RKO (cell line): ENCODE data around the gene PAXX.
"Not testable (repeated sequence)": the region's sequence is repeated elsewhere in the genome, so short reads cannot be mapped to it uniquely, and the experiment has no call there.

Experiments used
- DNase-seq: peaks from one replicate; pipeline ENCODE4 v3.0.0-alpha.2; 2016; ENCODE audit warnings: low spot score

PAXX gene

DNA sequence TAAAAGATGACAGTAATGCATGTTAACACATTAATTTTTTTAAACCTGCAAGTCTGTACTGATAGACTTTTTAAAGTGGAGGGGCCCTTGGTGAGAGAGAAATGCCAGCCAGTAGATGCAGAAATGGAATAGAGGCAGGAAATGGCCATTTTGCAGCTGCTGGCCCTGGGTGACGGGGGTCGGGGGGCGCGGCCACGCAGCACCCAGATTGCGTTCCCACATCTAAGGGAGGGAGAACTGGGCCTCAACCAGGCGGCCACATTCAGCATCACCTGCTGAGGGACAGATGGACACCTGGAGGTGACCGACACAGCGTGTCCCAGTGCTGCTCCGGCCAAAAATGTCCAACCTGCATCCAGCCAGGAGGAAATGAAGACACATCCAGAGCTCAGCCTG lies 10.4 kb downstream of the PAXX start:
- no peak for DNase-seq

DNA sequence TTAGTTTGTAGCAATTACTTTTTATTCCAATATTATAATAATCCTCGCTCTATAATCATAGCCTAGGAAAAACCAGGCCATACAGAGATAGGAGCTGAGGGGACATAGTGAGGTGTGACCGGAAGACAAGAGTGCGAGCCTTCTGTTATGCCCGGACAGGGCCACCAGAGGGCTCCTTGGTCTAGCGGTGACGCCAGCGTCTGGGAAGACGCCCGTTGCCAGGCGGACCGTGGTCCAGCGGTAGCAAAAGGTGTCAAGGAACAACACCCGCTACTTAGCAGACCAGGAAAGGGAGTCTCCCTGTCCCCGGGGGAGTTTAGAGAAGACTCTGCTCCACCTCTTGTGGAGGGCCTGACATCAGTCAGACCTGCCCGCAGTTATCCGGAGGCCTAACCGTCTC lies 12.1 kb downstream of the PAXX start:
- DNase-seq = not testable (repeated sequence)

DNA sequence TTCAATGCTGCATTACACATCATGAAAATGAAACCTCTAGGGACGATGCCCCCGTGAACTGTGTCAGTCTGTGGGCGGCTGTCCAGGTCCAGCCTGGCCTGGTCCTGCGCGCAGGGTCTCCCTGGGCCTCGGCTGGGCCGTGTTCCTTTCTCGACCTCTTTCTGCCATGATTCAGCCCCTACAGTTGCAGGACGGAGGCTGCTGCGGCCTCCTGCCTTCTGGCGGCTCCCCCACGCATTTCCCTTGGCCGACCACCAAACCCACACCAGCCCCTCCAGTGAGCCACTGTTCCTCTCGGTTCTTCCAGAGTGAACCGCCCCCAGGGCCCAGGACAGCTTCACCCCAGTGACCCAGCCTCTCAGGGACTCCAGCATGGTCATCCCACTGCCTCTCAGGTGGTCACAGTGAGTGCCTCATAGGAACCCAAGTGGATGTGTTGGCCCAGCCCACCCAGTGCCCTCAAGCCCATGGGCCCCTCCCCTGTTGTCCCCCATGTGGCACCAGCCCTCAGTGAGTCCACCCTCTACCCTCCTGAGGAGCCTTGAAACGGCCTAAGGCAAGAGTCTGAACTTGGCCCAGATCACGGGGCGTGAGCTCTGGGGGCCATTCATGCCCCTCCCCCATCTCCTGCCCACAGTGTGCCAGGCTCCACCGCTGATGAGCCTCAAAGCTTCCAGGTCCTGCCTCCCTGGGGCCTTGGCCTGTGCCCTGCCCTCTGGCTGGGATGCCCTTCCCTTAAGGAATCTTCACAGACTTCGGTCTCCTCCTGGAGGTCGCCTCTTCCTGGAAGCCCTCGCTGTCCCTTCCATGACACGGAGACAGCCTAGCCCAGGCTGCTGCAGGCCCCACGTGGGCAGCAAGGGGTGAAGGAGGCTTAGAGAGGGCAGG lies 14.1 kb downstream of the PAXX start:
- no peak for DNase-seq

DNA sequence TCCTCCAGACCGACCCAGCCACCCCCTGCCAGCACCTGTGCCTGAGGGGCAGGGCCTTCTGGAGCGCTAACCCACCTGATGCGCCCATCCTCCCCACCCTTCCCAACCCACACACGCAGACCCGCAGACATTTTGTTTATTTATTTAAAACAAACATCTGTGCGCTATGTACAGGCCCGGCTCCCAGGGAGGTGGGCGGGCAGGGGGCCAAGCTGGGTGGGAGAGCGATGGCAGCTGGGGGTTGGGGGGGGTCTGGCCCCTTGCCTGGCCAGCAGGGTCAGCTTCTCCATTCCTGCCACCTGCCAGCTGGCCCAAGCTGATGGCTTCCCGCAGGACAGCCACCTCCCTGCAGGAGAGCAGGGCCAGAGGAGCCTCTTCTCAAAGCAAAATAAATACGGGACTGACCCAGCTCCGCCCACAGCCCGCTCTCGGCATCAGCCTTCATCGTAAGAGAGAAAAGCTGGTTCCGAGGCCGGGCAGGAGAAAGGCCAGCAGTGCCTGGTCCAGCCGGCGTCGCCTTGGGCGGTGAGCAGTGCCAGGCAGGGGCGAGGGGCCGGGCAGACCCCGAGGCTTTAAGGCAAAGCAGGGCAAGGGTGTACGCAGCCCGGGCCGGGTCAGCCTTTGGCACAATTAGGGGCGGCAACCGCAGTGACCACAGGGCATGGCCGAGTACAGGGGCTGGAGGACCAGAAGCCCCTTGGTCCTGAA lies 15.0 kb downstream of the PAXX start:
- DNase-seq = no peak

DNA sequence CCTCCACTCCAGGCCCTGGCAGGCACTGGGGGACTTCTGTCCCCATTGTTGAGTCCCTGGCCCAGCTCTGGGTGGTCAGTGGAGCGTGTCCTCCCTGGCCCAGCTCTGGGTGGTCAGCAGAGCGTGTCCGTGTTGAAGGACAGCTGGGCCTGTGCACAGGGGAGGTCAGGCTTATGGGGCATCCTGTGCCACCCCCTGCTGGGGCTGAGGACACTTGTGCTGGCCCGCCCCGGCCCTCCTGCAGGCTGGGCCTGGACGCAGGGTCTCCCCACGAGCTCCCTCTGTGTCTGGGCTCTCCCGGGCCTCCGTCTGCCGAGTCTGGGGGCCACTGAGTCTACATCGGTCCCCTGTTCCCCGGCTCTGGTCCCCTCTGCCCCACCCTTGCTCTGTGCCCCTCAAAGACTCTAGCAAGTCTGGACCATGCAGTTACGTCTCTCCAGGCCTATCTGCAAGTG lies 15.6 kb downstream of the PAXX start:
- DNase-seq = no peak

- no peak for DNase-seq
These were observed 16.1 kb downstream of the PAXX start for GRCh38 chr9:137008312-137008711.

GRCh38 chr9:137009217-137009616 lies 17.0 kb downstream of the PAXX start:
- no peak for DNase-seq

- no peak for DNase-seq
These were observed 17.9 kb downstream of the PAXX start for GRCh38 chr9:137009938-137010732.

GRCh38 chr9:137011156-137011555 lies 18.9 kb downstream of the PAXX start:
- no peak for DNase-seq

GRCh38 chr9:137011907-137012675 lies 19.9 kb downstream of the PAXX start:
- DNase-seq = no peak

DNA sequence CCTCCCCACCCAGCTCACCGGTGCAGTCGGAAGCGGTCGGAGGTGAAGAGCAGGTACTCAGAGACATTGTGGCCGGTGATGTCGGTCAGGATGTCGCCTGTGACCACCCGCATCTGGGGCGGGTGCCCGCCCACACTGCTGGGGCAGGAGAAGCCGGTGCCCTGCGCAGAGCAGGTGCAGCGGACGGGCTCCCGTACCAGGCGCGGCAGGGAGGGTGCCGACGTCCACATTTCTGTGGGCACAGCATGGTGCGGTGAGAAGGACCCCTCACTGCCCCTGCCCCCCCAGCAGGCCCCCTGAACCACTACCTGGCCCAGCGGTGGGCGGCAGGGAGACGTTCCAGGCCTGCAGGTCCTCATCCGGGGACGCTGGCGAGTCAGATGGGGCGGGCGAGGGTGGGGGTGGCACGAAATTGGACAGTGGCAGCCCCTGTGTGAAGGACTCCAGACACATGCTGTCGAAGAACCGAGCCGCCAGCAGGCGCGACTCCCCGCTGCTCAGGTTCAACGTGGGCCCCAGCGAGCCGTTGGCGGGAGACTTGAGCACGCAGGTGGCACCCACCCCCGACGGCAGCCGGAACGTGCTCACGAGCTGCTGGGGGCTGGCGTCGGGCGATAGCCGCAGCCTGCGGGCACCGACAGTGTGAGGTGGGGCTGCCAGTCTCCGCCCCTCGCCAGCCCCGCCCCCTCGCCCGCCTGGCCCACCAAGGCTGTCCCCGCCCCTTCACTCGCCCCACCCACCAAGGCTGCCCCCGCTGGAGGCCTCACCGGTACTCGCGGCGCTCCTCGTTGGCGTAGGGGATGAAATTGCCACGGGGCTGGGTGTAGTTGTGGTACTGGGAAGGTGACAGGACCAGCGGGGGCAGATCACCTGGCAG lies 20.7 kb downstream of the PAXX start:
- DNase-seq = no peak

DNA sequence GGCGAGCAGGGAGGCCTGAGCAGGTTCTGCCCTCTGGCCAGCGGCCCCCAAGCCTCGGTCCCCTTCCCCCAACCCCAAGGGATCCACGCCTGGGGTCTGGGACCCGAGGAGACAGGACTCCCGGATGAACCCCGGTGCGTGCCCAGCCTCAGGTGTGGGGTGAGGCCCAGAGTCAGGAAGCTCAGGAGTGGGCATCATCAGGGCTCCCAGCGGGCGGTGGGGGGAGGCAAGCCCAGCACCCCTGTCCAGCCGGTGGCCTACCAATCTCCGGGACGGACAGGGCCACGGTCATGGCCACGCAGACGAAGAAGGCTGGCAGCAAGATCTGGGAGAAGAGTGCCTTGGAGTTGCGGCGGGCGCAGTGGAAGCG lies 21.3 kb downstream of the PAXX start:
- no peak for DNase-seq

DNA sequence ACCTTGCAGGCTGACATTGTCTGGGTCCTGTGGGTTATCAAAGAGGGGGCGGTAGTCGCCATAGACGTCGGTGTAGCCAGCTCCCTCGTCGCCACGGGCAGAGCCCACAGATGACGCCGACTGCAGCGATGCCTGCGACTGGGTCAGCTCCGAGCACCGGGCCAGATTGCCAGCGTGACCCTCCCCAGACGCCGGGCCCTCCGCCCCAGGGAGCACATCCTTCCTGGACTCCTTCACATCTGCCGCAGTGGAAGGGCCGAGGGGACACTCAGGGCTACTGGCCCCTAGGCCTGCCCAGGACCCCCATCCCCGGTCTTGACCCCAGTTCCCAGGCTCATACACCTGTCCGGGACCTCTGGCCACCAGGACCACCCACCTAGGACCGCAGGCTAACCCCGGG lies 21.9 kb downstream of the PAXX start:
- DNase-seq = no peak

DNA sequence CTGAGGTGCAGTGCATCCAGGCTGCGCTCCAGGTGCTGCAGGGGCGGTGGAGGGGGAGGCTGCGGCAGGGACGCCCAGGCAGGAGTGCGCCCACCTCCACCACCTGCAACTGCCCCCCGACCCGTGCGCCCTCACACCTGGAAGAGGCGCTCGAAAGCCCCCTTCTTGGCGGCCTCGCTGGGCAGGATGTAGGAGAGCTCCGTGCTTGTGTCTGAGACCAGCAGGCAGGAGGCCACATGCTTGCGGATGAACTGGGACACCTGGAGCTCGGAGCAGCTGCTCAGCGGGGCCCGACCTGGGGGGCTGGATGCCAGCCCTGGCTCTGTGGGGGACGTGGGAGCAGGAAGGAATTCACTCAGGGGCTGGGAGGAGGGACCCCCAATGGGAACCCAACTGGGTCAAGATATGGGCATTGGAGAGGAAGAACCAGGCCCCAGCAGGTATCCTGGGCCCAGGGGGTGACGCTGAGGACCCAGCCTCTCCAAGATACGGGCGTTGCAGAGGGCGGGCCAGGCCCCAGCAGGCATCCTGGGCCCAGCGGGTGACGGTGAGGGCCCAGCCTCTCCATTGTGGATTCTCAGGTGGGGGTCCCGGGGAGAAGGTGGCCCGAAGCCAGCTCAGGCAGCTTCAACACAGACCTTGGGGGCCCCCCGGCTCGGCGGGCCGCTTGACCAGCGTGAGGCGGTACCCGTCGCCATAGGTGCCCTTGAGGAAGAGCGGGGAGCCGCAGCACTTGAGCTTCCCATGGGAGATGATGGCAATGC lies 22.7 kb downstream of the PAXX start:
- no peak for DNase-seq

GRCh38 chr9:137015540-137015930 lies 23.3 kb downstream of the PAXX start:
- no peak for DNase-seq

GRCh38 chr9:137015976-137016375 lies 23.8 kb downstream of the PAXX start:
- no peak for DNase-seq

DNA sequence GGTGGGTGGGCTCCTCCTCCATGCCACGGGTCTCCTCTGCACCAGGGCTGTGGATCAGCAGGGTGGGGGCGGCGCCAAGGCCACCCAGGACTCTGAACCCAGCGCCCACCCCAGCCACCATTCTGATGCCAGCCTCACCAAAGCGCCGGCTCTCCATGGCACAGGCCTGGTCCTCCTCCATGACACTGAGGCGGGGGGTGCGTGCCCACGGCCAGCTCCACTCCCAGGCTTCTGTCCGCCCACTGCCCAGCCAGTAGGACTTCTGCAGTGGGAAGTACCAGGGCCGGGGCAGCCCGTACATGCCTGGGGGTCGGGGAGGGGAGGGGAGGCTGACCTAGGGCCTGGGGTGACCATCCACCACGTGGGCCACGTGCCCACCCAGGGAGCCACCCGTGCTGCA lies 24.2 kb downstream of the PAXX start:
- DNase-seq = no peak

DNA sequence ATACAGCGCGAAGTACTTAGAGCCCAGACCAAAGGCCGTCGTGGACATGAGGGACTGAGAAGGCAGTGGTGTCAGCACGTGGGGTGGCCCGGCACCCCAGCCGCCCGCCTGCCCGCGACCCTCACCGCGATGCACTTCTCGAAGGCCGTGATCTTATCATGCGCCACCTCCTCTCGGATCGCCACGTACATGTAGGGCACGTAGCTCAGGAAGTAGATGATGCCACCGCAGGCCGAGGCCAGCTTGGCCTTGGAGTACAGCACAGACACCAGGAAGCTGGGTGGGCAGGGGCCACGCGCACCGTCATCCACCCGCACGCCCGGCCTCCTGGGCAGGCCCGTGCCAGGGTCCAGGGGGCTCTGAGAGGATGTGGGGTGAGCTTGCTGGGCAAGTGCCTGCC lies 24.8 kb downstream of the PAXX start:
- DNase-seq = no peak

DNA sequence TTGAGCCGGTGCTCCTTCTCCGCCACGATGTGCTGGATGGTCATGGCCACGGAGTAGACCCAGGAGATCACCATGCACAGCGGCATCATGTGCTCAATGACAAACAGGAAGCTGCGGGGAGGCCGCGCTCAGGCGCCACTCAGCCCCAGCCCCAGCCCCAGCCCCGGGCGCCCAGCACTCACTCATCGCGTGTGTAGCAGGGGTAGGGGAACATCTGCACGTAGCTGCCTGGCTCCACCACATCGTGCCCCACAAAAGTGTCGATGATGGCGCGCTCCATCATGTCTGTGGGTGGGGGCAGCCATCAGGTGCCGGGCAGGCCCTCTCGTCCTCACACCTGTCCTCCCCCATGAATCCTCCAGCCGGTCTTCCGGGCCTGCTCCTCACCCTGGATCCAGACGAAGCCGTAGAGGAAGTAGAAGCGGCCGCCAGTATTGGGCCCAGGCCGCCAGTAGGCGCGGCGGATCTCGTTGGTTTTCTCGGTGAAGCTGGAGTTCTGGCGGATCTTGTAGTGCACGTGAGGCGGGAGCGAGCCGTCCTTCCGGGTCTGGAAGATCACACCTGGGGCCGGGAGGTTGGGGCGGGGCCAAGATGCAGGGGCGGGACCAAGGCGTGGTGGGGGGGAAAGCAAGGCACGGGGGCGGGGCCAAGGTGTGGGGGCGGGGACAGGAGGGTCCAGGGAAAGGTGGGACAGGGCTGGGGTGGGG lies 25.7 kb downstream of the PAXX start:
- no peak for DNase-seq
